PC-9 (cell line): Measurements from ENCODE around the gene PGBD5. TPM values are rescaled to one million over a fixed set of nuclear protein-coding genes. Genes with fewer than 3 reads are reported as not detected.

Source experiments
- BruUV-seq: library from RNA; stranded (reverse); fragments of 400-500 nt; replicated peaks from 2 replicates; lab custom pipeline; 2021; lab: Mats Ljungman, UMichigan
- CTCF ChIA-PET: fragments of 300-600 bp; sonication (Branson Sonifier 250); formaldehyde crosslinking; loops from one replicate; lab custom pipeline; 2022; ENCODE audit warnings: antibody characterized with exemption; lab: Charles Lee
- POLR2A ChIA-PET: fragments of 300-600 bp; sonication (Branson Sonifier 250); formaldehyde crosslinking; loops from one replicate; lab custom pipeline; 2022; ENCODE audit warnings: antibody characterized with exemption; ENCODE audit not compliant: unreplicated experiment; lab: Charles Lee
- DNase-seq, 2 experiments: peaks; one replicate each; pipeline versions ENCODE4 v3.0.0 to v3.0.0-alpha.2; 2015 to 2022; ENCODE audit warnings: mixed read lengths in 1 of 2
- H2AFZ ChIP-seq: fragments of 200-600 bp; sonication (generic); 2 replicates; pipeline ENCODE4 v1.8.1; 2017; ENCODE audit warnings: antibody characterized with exemption
- H3F3A ChIP-seq: fragments of 200-600 bp; sonication (generic); 2 replicates; pipeline ENCODE4 v1.8.1; 2017; ENCODE audit warnings: antibody characterized with exemption, mild to moderate bottlenecking, low read depth; ENCODE audit not compliant: insufficient read depth
- H3K27ac ChIP-seq: fragments of 200-600 bp; sonication (generic); 2 replicates; pipeline ENCODE4 v1.6.1; 2016; ENCODE audit warnings: mixed run types
- H3K27me3 ChIP-seq: fragments of 200-600 bp; sonication (generic); 2 replicates; pipeline ENCODE4 v1.6.1; 2016; ENCODE audit warnings: low read depth, mixed run types; ENCODE audit not compliant: insufficient read depth
- H3K36me3 ChIP-seq: fragments of 200-600 bp; sonication (generic); 2 replicates; pipeline ENCODE4 v1.6.1; 2016; ENCODE audit warnings: low read depth, mixed run types
- H3K4me1 ChIP-seq: fragments of 200-600 bp; sonication (generic); replicated peaks from 2 replicates; pipeline ENCODE4 v1.6.1; 2016; ENCODE audit warnings: mixed run types; ENCODE audit not compliant: insufficient read depth
- H3K4me2 ChIP-seq: fragments of 200-600 bp; sonication (generic); 2 replicates; pipeline ENCODE4 v1.6.1; 2017; ENCODE audit warnings: mixed run types
- H3K4me3 ChIP-seq: fragments of 200-600 bp; sonication (generic); 2 replicates; pipeline ENCODE4 v1.6.1; 2016; ENCODE audit warnings: mixed run types
- H3K79me2 ChIP-seq: fragments of 200-600 bp; sonication (generic); 2 replicates; pipeline ENCODE4 v1.6.1; 2017; ENCODE audit warnings: low read depth, mixed run types
- H3K9me2 ChIP-seq: fragments of 200-600 bp; sonication (generic); 2 replicates; pipeline ENCODE4 v1.8.1; 2017; ENCODE audit warnings: mild to moderate bottlenecking; ENCODE audit not compliant: insufficient read depth
- H3K9me3 ChIP-seq: fragments of 200-600 bp; sonication (generic); 2 replicates; pipeline ENCODE4 v1.8.1; 2016; ENCODE audit warnings: low read depth; ENCODE audit not compliant: insufficient read depth
- H4K20me1 ChIP-seq: fragments of 200-600 bp; sonication (generic); 2 replicates; pipeline ENCODE4 v1.8.1; 2017; ENCODE audit not compliant: insufficient read depth
- EZH2 ChIP-seq: fragments of 200-600 bp; sonication (generic); IDR thresholded peaks from 2 replicates; pipeline ENCODE4 v1.8.0; 2017; ENCODE audit warnings: antibody characterized with exemption, low read depth
- intact Hi-C: fragments of 100-400 bp; cut with micrococcal nuclease; formaldehyde crosslinking; loops from one replicate; pipeline ENCODE4 v1.10.0; 2022; ENCODE audit not compliant: unreplicated experiment
- total RNA-seq: library from RNA; stranded (reverse); gene quantifications from 2 replicates; pipeline ENCODE4 v1.2.3, GENCODE V29; 2021
- TF ChIP-seq, protein P1 (sequence below): fragments of 200-600 bp; sonication (generic); conservative IDR thresholded peaks from 2 replicates; pipeline ENCODE4 v1.6.1; 2017; ENCODE audit warnings: mixed run types, antibody characterized with exemption, mild to moderate bottlenecking, moderate library complexity

The PGBD5 gene
- total RNA-seq, 1 experiment from 2014 or later: not detected

DNA sequence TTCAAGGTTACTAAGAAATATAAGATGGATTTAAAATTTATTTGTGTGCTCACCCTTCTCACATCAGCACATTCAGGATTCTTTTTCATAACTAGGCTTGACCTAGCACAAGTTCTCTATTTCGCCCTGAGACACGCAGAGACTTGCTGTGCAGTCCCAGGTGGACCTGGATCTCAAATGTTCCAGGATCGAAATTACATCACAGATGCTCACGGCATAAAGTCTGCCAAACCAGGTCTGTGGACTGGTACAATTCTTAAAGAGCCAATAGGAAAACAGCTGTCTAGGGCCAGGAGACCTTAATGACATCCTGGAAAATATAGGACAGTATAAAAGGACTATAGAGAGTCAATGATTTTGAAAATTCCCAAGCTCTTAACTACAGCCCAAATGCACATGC is 2.2 kb downstream of the PGBD5 start:
- Histone ChIP-seq H4K20me1 (no peaks in the 10 kb centered on the region), H3K4me3 (no peak overlapping the region), H3K9me3 (no peaks in the 10 kb centered on the region), H3K4me2 (no peak overlapping the region), H3K27ac (no peak overlapping the region), H2AFZ (no peak overlapping the region), H3K79me2 (no peaks in the 10 kb centered on the region), H3K4me1 (no peaks in the 10 kb centered on the region), H3F3A (no peaks in the 10 kb centered on the region), H3K27me3 (peaks cover 62% of the 10 kb centered on the region), H3K36me3 (no peaks in the 10 kb centered on the region), H3K9me2 (no peaks in the 10 kb centered on the region)
- no TSS peak for BruUV-seq
- TF ChIP-seq EZH2: no peak
- TF ChIP-seq, protein P1, sequence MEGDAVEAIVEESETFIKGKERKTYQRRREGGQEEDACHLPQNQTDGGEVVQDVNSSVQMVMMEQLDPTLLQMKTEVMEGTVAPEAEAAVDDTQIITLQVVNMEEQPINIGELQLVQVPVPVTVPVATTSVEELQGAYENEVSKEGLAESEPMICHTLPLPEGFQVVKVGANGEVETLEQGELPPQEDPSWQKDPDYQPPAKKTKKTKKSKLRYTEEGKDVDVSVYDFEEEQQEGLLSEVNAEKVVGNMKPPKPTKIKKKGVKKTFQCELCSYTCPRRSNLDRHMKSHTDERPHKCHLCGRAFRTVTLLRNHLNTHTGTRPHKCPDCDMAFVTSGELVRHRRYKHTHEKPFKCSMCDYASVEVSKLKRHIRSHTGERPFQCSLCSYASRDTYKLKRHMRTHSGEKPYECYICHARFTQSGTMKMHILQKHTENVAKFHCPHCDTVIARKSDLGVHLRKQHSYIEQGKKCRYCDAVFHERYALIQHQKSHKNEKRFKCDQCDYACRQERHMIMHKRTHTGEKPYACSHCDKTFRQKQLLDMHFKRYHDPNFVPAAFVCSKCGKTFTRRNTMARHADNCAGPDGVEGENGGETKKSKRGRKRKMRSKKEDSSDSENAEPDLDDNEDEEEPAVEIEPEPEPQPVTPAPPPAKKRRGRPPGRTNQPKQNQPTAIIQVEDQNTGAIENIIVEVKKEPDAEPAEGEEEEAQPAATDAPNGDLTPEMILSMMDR: no peak
- CTCF ChIA-PET: no interaction called here
- no peak for DNase-seq
- POLR2A ChIA-PET: no interaction called here
- intact Hi-C loops: no loop called here

DNA sequence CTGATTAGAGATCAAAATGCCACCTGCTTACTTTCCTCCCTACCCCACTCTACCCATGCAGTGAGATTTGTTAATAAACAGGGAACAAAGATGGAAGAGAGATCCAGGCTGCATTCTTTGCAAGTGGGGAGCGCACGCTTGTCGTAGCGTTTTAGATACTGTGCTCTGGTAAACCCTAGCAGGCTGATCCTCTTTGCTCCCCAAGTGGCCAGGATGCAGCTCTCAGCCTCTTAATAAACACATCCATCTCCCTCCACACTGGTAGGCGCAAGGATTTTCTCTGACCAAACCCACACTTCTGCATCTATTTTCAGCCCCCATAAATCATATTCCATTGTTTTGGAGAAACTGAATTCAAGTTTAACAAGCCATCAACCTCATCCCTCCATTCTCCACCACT is 2.9 kb downstream of the PGBD5 start:
- TF ChIP-seq, protein P1: no peak
- TF ChIP-seq EZH2: no peak
- intact Hi-C loops: no loop called here
- no TSS peak for BruUV-seq
- no peaks in the 10 kb centered on the region for H3K36me3 ChIP-seq
- H3K27me3 ChIP-seq: peaks cover 69% of the 10 kb centered on the region
- H3K4me1 ChIP-seq: no peaks in the 10 kb centered on the region
- no peak for DNase-seq
- H2AFZ ChIP-seq: no peak overlapping the region
- H3K9me2 ChIP-seq: no peaks in the 10 kb centered on the region
- CTCF ChIA-PET: no interaction called here
- no peak overlapping the region for H3K4me2 ChIP-seq
- no peak overlapping the region for H3K4me3 ChIP-seq
- H4K20me1 ChIP-seq: no peaks in the 10 kb centered on the region
- H3K27ac ChIP-seq: no peak overlapping the region
- no peaks in the 10 kb centered on the region for H3K79me2 ChIP-seq
- no peaks in the 10 kb centered on the region for H3K9me3 ChIP-seq
- POLR2A ChIA-PET: no interaction called here
- H3F3A ChIP-seq: no peaks in the 10 kb centered on the region

DNA sequence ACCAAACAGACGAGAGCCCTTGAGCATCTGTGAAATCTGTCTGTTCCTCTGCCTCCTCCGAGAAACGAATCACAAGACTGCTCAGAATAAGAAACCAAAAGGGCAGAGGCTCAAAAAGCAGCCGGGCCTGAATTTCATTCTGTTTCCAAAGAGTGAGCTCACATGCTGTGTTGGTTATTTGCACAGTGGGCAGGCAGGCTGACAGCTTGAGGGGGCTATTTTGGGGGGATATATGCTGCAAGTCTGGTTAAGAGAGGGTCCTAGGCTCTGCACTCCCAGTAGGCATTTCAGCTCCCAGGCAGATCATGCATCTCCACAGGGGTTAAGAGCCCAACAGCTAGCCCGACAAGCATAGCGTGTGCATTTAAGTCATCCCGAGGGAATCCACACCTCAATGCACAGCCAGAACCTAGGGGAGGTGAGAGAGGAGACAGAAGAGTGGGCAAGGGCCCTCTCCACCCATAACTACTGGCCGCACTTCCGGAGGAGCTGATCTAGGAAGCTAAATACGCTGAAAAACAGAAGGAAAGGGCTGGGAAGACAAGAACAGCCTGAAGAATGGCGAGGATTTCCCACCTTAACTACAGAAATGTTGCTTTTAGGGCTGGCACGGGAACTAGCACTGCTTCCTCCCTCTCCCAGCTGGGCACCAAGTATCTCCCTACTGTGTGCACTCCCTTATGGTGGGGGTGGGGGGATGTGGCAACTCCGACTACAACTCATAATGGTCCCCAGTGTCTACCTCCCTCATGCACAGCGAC is 3.7 kb downstream of the PGBD5 start:
- Histone ChIP-seq H4K20me1 (no peaks in the 10 kb centered on the region), H2AFZ (no peak overlapping the region), H3K79me2 (no peaks in the 10 kb centered on the region), H3K27me3 (peaks cover 72% of the 10 kb centered on the region), H3K9me2 (no peaks in the 10 kb centered on the region), H3K36me3 (no peaks in the 10 kb centered on the region), H3K4me3 (no peak overlapping the region), H3K9me3 (no peaks in the 10 kb centered on the region), H3F3A (no peaks in the 10 kb centered on the region), H3K4me1 (no peaks in the 10 kb centered on the region), H3K27ac (no peak overlapping the region), H3K4me2 (no peak overlapping the region)
- no TSS peak for BruUV-seq
- no peak for DNase-seq
- TF ChIP-seq EZH2: no peak
- TF ChIP-seq, protein P1: no peak
- ChIA-PET POLR2A (interaction anchor here (0.6 kb wide), 1 partner anchor 1960 kb away, joined by 3 read pairs; no protein-coding TSS in a partner anchor), CTCF (no interaction called here)
- intact Hi-C loops: no loop called here
